AG10803 (cell line): ENCODE data around the gene SCAPER.

Source experiments
- DNase-seq: peaks from one replicate; pipeline ENCODE4 v3.0.0; 2010; ENCODE audit warnings: low read depth
- H3K4me3 ChIP-seq: 2 replicates; pipeline ENCODE4 v1.5.1; 2011; ENCODE audit warnings: mild to moderate bottlenecking, low read length, control low read depth
- CTCF ChIP-seq: conservative IDR thresholded peaks from 2 replicates; pipeline ENCODE4 v1.5.1; 2011; ENCODE audit warnings: mild to moderate bottlenecking, low read length, control low read depth, inconsistent platforms

SCAPER gene

GRCh38 chr15:76384409-76384808 lies 520.7 kb downstream of the SCAPER start:
- no peak for TF ChIP-seq CTCF
- DNase-seq: no peak
- no peak overlapping the region for H3K4me3 ChIP-seq

GRCh38 chr15:76382987-76383728 lies 522.0 kb downstream of the SCAPER start:
- no peak for DNase-seq
- TF ChIP-seq CTCF: no peak
- no peak overlapping the region for H3K4me3 ChIP-seq

GRCh38 chr15:76381366-76381765 lies 523.8 kb downstream of the SCAPER start:
- DNase-seq: no peak
- TF ChIP-seq CTCF: no peak
- H3K4me3 ChIP-seq: no peak overlapping the region

GRCh38 chr15:76380249-76380648 lies 524.9 kb downstream of the SCAPER start:
- TF ChIP-seq CTCF: no peak
- DNase-seq: no peak
- no peak overlapping the region for H3K4me3 ChIP-seq

- TF ChIP-seq CTCF: no peak
- H3K4me3 ChIP-seq: no peak overlapping the region
Measured at GRCh38 chr15:76378691-76379090, 526.4 kb downstream of the SCAPER start.

GRCh38 chr15:76377751-76378150 lies 527.4 kb downstream of the SCAPER start:
- no peak for TF ChIP-seq CTCF
- DNase-seq: no peak

More at GRCh38 chr15:76378691-76379090, 526.4 kb downstream of the SCAPER start:
- DNase-seq: no peak

GRCh38 chr15:76377217-76377616 lies 527.9 kb downstream of the SCAPER start:
- TF ChIP-seq CTCF: no peak
- no peak overlapping the region for H3K4me3 ChIP-seq
- DNase-seq: no peak

More at GRCh38 chr15:76377751-76378150, 527.4 kb downstream of the SCAPER start:
- H3K4me3 ChIP-seq: no peak overlapping the region
